Measurements from ENCODE around the gene DLEC1. TPM values are rescaled to one million over a fixed set of nuclear protein-coding genes. Genes with fewer than 3 reads are reported as not detected.

DLEC1 gene
- total and polyA plus RNA-seq, 2 experiments from 2014 or later = 0.31 to 0.66 TPM

DNA sequence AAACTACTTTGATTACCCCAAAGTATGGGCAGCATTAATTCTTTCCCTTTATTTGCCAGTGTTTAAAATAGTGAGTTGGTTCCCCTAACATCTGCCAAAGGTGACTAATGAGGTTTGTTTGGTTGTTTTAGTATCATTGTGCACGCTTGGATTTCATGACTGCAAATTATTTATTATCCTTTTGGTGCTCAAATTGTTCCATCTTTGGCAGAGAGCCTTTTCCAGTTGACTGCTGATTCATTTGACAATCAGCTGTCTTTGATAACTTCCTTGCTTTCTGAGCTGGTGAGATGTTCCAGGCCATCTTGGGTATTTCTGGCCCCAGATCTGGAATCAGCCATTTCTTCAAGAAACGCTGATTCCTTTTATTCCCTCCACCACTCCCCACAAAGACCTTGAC, 8.9 kb downstream of the DLEC1 start:
- Histone ChIP-seq H3K79me2 (replicated peaks; ENCODE audit: insufficient read depth) (no peaks in the 10 kb centered on the region), H4K20me1 (replicated peaks; ENCODE audit: insufficient read depth) (no peaks in the 10 kb centered on the region), H3K27me3 (ENCODE audit: insufficient read depth) (no peaks in the 10 kb centered on the region), H2AFZ (no peak overlapping the region), H3K4me2 (no peak overlapping the region), H3K27ac (ENCODE audit: low read depth) (no peak overlapping the region), H3K9me2 (ENCODE audit: insufficient read depth) (no peaks in the 10 kb centered on the region), H3F3A (replicated peaks; ENCODE audit: low read depth) (no peaks in the 10 kb centered on the region), H3K4me3 (no peak overlapping the region), H3K36me3 (ENCODE audit: insufficient read depth) (no peaks in the 10 kb centered on the region; the same call in 1 of the 2 replicates), H3K4me1 (ENCODE audit: insufficient read depth) (no peaks in the 10 kb centered on the region)
- DNase-seq (ENCODE audit: low spot score) = no peak
- ATAC-seq = no peak
- no peaks in the 10 kb centered on the region for H3K27me3 Mint-ChIP-seq (ENCODE audit: insufficient read depth, low read depth, poor library complexity)
- TF ChIP-seq NANOG (IDR thresholded peaks at IDR 0.05; ENCODE audit: borderline replicate concordance) = no peak
- TF ChIP-seq, protein P1, sequence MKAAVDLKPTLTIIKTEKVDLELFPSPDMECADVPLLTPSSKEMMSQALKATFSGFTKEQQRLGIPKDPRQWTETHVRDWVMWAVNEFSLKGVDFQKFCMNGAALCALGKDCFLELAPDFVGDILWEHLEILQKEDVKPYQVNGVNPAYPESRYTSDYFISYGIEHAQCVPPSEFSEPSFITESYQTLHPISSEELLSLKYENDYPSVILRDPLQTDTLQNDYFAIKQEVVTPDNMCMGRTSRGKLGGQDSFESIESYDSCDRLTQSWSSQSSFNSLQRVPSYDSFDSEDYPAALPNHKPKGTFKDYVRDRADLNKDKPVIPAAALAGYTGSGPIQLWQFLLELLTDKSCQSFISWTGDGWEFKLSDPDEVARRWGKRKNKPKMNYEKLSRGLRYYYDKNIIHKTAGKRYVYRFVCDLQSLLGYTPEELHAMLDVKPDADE (IDR thresholded peaks at IDR 0.05) = no peak
- TF ChIP-seq, protein P2, sequence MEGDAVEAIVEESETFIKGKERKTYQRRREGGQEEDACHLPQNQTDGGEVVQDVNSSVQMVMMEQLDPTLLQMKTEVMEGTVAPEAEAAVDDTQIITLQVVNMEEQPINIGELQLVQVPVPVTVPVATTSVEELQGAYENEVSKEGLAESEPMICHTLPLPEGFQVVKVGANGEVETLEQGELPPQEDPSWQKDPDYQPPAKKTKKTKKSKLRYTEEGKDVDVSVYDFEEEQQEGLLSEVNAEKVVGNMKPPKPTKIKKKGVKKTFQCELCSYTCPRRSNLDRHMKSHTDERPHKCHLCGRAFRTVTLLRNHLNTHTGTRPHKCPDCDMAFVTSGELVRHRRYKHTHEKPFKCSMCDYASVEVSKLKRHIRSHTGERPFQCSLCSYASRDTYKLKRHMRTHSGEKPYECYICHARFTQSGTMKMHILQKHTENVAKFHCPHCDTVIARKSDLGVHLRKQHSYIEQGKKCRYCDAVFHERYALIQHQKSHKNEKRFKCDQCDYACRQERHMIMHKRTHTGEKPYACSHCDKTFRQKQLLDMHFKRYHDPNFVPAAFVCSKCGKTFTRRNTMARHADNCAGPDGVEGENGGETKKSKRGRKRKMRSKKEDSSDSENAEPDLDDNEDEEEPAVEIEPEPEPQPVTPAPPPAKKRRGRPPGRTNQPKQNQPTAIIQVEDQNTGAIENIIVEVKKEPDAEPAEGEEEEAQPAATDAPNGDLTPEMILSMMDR (conservative IDR thresholded peaks at IDR 0.05; ENCODE audit: low read depth in 2 of 2) = no peak
- TF ChIP-seq STAT1 (IDR thresholded peaks at IDR 0.05; ENCODE audit: unreplicated experiment) = no peak
- TF ChIP-seq EZH2 (IDR thresholded peaks at IDR 0.05; ENCODE audit: low read depth, unreplicated experiment) = no peak
- TF ChIP-seq, protein P3, sequence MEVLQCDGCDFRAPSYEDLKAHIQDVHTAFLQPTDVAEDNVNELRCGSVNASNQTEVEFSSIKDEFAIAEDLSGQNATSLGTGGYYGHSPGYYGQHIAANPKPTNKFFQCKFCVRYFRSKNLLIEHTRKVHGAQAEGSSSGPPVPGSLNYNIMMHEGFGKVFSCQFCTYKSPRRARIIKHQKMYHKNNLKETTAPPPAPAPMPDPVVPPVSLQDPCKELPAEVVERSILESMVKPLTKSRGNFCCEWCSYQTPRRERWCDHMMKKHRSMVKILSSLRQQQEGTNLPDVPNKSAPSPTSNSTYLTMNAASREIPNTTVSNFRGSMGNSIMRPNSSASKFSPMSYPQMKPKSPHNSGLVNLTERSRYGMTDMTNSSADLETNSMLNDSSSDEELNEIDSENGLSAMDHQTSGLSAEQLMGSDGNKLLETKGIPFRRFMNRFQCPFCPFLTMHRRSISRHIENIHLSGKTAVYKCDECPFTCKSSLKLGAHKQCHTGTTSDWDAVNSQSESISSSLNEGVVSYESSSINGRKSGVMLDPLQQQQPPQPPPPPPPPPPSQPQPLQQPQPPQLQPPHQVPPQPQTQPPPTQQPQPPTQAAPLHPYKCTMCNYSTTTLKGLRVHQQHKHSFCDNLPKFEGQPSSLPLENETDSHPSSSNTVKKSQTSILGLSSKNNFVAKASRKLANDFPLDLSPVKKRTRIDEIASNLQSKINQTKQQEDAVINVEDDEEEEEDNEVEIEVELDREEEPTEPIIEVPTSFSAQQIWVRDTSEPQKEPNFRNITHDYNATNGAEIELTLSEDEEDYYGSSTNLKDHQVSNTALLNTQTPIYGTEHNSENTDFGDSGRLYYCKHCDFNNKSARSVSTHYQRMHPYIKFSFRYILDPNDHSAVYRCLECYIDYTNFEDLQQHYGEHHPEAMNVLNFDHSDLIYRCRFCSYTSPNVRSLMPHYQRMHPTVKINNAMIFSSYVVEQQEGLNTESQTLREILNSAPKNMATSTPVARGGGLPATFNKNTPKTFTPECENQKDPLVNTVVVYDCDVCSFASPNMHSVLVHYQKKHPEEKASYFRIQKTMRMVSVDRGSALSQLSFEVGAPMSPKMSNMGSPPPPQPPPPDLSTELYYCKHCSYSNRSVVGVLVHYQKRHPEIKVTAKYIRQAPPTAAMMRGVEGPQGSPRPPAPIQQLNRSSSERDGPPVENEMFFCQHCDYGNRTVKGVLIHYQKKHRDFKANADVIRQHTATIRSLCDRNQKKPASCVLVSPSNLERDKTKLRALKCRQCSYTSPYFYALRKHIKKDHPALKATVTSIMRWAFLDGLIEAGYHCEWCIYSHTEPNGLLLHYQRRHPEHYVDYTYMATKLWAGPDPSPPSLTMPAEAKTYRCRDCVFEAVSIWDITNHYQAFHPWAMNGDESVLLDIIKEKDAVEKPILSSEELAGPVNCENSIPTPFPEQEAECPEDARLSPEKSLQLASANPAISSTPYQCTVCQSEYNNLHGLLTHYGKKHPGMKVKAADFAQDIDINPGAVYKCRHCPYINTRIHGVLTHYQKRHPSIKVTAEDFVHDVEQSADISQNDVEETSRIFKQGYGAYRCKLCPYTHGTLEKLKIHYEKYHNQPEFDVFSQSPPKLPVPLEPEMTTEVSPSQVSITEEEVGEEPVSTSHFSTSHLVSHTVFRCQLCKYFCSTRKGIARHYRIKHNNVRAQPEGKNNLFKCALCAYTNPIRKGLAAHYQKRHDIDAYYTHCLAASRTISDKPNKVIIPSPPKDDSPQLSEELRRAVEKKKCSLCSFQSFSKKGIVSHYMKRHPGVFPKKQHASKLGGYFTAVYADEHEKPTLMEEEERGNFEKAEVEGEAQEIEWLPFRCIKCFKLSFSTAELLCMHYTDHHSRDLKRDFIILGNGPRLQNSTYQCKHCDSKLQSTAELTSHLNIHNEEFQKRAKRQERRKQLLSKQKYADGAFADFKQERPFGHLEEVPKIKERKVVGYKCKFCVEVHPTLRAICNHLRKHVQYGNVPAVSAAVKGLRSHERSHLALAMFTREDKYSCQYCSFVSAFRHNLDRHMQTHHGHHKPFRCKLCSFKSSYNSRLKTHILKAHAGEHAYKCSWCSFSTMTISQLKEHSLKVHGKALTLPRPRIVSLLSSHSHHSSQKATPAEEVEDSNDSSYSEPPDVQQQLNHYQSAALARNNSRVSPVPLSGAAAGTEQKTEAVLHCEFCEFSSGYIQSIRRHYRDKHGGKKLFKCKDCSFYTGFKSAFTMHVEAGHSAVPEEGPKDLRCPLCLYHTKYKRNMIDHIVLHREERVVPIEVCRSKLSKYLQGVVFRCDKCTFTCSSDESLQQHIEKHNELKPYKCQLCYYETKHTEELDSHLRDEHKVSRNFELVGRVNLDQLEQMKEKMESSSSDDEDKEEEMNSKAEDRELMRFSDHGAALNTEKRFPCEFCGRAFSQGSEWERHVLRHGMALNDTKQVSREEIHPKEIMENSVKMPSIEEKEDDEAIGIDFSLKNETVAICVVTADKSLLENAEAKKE (CRISPR knock-in tag; IDR thresholded peaks at IDR 0.05) = no peak
- TF ChIP-seq ZNF331 (CRISPR knock-in tag; IDR thresholded peaks at IDR 0.05; ENCODE audit: low read depth) = no peak
- no peak for TF ChIP-seq EZH2phosphoT487 (IDR thresholded peaks at IDR 0.05; ENCODE audit: unreplicated experiment)
- no peak for TF ChIP-seq ZNF114 (CRISPR knock-in tag; IDR thresholded peaks at IDR 0.05)
- TF ChIP-seq POLR2AphosphoS5 (IDR thresholded peaks at IDR 0.05; ENCODE audit: low read depth) = no peak
- no peak for TF ChIP-seq CREB1 (CRISPR knock-in tag; IDR thresholded peaks at IDR 0.05; ENCODE audit: low read depth)
- no peak for TF ChIP-seq JUNB (IDR thresholded peaks at IDR 0.05; ENCODE audit: unreplicated experiment)
- TF ChIP-seq, protein P4, sequence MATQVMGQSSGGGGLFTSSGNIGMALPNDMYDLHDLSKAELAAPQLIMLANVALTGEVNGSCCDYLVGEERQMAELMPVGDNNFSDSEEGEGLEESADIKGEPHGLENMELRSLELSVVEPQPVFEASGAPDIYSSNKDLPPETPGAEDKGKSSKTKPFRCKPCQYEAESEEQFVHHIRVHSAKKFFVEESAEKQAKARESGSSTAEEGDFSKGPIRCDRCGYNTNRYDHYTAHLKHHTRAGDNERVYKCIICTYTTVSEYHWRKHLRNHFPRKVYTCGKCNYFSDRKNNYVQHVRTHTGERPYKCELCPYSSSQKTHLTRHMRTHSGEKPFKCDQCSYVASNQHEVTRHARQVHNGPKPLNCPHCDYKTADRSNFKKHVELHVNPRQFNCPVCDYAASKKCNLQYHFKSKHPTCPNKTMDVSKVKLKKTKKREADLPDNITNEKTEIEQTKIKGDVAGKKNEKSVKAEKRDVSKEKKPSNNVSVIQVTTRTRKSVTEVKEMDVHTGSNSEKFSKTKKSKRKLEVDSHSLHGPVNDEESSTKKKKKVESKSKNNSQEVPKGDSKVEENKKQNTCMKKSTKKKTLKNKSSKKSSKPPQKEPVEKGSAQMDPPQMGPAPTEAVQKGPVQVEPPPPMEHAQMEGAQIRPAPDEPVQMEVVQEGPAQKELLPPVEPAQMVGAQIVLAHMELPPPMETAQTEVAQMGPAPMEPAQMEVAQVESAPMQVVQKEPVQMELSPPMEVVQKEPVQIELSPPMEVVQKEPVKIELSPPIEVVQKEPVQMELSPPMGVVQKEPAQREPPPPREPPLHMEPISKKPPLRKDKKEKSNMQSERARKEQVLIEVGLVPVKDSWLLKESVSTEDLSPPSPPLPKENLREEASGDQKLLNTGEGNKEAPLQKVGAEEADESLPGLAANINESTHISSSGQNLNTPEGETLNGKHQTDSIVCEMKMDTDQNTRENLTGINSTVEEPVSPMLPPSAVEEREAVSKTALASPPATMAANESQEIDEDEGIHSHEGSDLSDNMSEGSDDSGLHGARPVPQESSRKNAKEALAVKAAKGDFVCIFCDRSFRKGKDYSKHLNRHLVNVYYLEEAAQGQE (IDR thresholded peaks at IDR 0.05; ENCODE audit: unreplicated experiment) = no peak
- no peak overlapping the region for H3K27ac Mint-ChIP-seq
- H3K4me3 Mint-ChIP-seq = no peak overlapping the region
- peaks cover 8% of the 10 kb centered on the region; the same call in 2 of the 3 replicates for H3K36me3 Mint-ChIP-seq (ENCODE audit: low read depth)
- H3K9me3 Mint-ChIP-seq = peaks cover 19% of the 10 kb centered on the region
- no peaks in the 10 kb centered on the region; the same call in 2 of the 3 replicates for H3K4me1 Mint-ChIP-seq

Data from GM23338 (cell line).